Measurements from ENCODE around the gene SLC35F1.

The SLC35F1 gene

GRCh38 chr6:118307581-118307980, 400.5 kb downstream of the SLC35F1 start:
- H3K27me3 ChIP-seq (replicated peaks; ENCODE audit: control insufficient read depth, insufficient read depth, low read length, poor library complexity, severe bottlenecking), result no peaks in the 10 kb centered on the region
- H3K4me1 ChIP-seq (ENCODE audit: control insufficient read depth, insufficient read depth, low read length, poor library complexity, severe bottlenecking), result no peaks in the 10 kb centered on the region
- no peaks in the 10 kb centered on the region for H3K9me3 ChIP-seq (ENCODE audit: control insufficient read depth, low read length)
- no peak overlapping the region for H3K27ac ChIP-seq (ENCODE audit: insufficient read depth, low read length, poor library complexity, severe bottlenecking)
- no peak overlapping the region for H3K4me3 ChIP-seq (ENCODE audit: insufficient read depth, low read depth, low read length, poor library complexity, severe bottlenecking)
- no peak for DNase-seq
- no peaks in the 10 kb centered on the region for H3K36me3 ChIP-seq (ENCODE audit: control insufficient read depth, insufficient read depth, low read length)

- no peaks in the 10 kb centered on the region for H3K27me3 ChIP-seq (replicated peaks; ENCODE audit: control insufficient read depth, insufficient read depth, low read length, poor library complexity, severe bottlenecking)
- no peak overlapping the region for H3K4me3 ChIP-seq (ENCODE audit: insufficient read depth, low read depth, low read length, poor library complexity, severe bottlenecking)
- no peaks in the 10 kb centered on the region for H3K9me3 ChIP-seq (ENCODE audit: control insufficient read depth, low read length)
- no peaks in the 10 kb centered on the region for H3K36me3 ChIP-seq (ENCODE audit: control insufficient read depth, insufficient read depth, low read length)
- DNase-seq, result no peak
- no peaks in the 10 kb centered on the region for H3K4me1 ChIP-seq (ENCODE audit: control insufficient read depth, insufficient read depth, low read length, poor library complexity, severe bottlenecking)
- no peak overlapping the region for H3K27ac ChIP-seq (ENCODE audit: insufficient read depth, low read length, poor library complexity, severe bottlenecking)
Observed at GRCh38 chr6:118309337-118310093, 402.5 kb downstream of the SLC35F1 start.

GRCh38 chr6:118313208-118313607, 406.1 kb downstream of the SLC35F1 start:
- no peaks in the 10 kb centered on the region for H3K27me3 ChIP-seq (replicated peaks; ENCODE audit: control insufficient read depth, insufficient read depth, low read length, poor library complexity, severe bottlenecking)
- no peak overlapping the region for H3K4me3 ChIP-seq (ENCODE audit: insufficient read depth, low read depth, low read length, poor library complexity, severe bottlenecking)
- no peaks in the 10 kb centered on the region for H3K9me3 ChIP-seq (ENCODE audit: control insufficient read depth, low read length)
- no peak for DNase-seq
- H3K4me1 ChIP-seq (ENCODE audit: control insufficient read depth, insufficient read depth, low read length, poor library complexity, severe bottlenecking), result no peaks in the 10 kb centered on the region
- H3K27ac ChIP-seq (ENCODE audit: insufficient read depth, low read length, poor library complexity, severe bottlenecking), result no peak overlapping the region
- no peaks in the 10 kb centered on the region for H3K36me3 ChIP-seq (ENCODE audit: control insufficient read depth, insufficient read depth, low read length)

- Histone ChIP-seq H3K36me3 (ENCODE audit: control insufficient read depth, insufficient read depth, low read length) (no peaks in the 10 kb centered on the region), H3K4me3 (ENCODE audit: insufficient read depth, low read depth, low read length, poor library complexity, severe bottlenecking) (no peak overlapping the region), H3K27me3 (replicated peaks; ENCODE audit: control insufficient read depth, insufficient read depth, low read length, poor library complexity, severe bottlenecking) (no peaks in the 10 kb centered on the region), H3K4me1 (ENCODE audit: control insufficient read depth, insufficient read depth, low read length, poor library complexity, severe bottlenecking) (no peaks in the 10 kb centered on the region), H3K27ac (ENCODE audit: insufficient read depth, low read length, poor library complexity, severe bottlenecking) (no peak overlapping the region), H3K9me3 (ENCODE audit: control insufficient read depth, low read length) (no peaks in the 10 kb centered on the region)
- no peak for DNase-seq
Observed at GRCh38 chr6:118313762-118314161, 406.7 kb downstream of the SLC35F1 start.

- DNase-seq, result no peak
- Histone ChIP-seq H3K27ac (ENCODE audit: insufficient read depth, low read length, poor library complexity, severe bottlenecking) (no peak overlapping the region), H3K4me1 (ENCODE audit: control insufficient read depth, insufficient read depth, low read length, poor library complexity, severe bottlenecking) (no peaks in the 10 kb centered on the region), H3K9me3 (ENCODE audit: control insufficient read depth, low read length) (no peaks in the 10 kb centered on the region), H3K27me3 (replicated peaks; ENCODE audit: control insufficient read depth, insufficient read depth, low read length, poor library complexity, severe bottlenecking) (no peaks in the 10 kb centered on the region), H3K36me3 (ENCODE audit: control insufficient read depth, insufficient read depth, low read length) (no peaks in the 10 kb centered on the region), H3K4me3 (ENCODE audit: insufficient read depth, low read depth, low read length, poor library complexity, severe bottlenecking) (no peak overlapping the region)
Observed at GRCh38 chr6:118316796-118317384, 409.8 kb downstream of the SLC35F1 start.

- no peak for DNase-seq
- H3K27ac ChIP-seq (ENCODE audit: insufficient read depth, low read length, poor library complexity, severe bottlenecking), result no peak overlapping the region
- no peaks in the 10 kb centered on the region for H3K27me3 ChIP-seq (replicated peaks; ENCODE audit: control insufficient read depth, insufficient read depth, low read length, poor library complexity, severe bottlenecking)
- no peaks in the 10 kb centered on the region for H3K4me1 ChIP-seq (ENCODE audit: control insufficient read depth, insufficient read depth, low read length, poor library complexity, severe bottlenecking)
- no peaks in the 10 kb centered on the region for H3K36me3 ChIP-seq (ENCODE audit: control insufficient read depth, insufficient read depth, low read length)
- H3K4me3 ChIP-seq (ENCODE audit: insufficient read depth, low read depth, low read length, poor library complexity, severe bottlenecking), result no peak overlapping the region
- H3K9me3 ChIP-seq (ENCODE audit: control insufficient read depth, low read length), result no peaks in the 10 kb centered on the region
Observed at GRCh38 chr6:118317581-118318563, 410.8 kb downstream of the SLC35F1 start.

- no peaks in the 10 kb centered on the region for H3K9me3 ChIP-seq (ENCODE audit: control insufficient read depth, low read length)
- no peaks in the 10 kb centered on the region for H3K27me3 ChIP-seq (replicated peaks; ENCODE audit: control insufficient read depth, insufficient read depth, low read length, poor library complexity, severe bottlenecking)
- H3K27ac ChIP-seq (ENCODE audit: insufficient read depth, low read length, poor library complexity, severe bottlenecking), result no peak overlapping the region
- H3K36me3 ChIP-seq (ENCODE audit: control insufficient read depth, insufficient read depth, low read length), result no peaks in the 10 kb centered on the region
- no peak overlapping the region for H3K4me3 ChIP-seq (ENCODE audit: insufficient read depth, low read depth, low read length, poor library complexity, severe bottlenecking)
- no peak for DNase-seq
- H3K4me1 ChIP-seq (ENCODE audit: control insufficient read depth, insufficient read depth, low read length, poor library complexity, severe bottlenecking), result no peaks in the 10 kb centered on the region
Observed at GRCh38 chr6:118318648-118319047, 411.6 kb downstream of the SLC35F1 start.

- Histone ChIP-seq H3K27me3 (replicated peaks; ENCODE audit: control insufficient read depth, insufficient read depth, low read length, poor library complexity, severe bottlenecking) (no peaks in the 10 kb centered on the region), H3K9me3 (ENCODE audit: control insufficient read depth, low read length) (no peaks in the 10 kb centered on the region), H3K27ac (ENCODE audit: insufficient read depth, low read length, poor library complexity, severe bottlenecking) (no peak overlapping the region), H3K36me3 (ENCODE audit: control insufficient read depth, insufficient read depth, low read length) (no peaks in the 10 kb centered on the region), H3K4me3 (ENCODE audit: insufficient read depth, low read depth, low read length, poor library complexity, severe bottlenecking) (no peak overlapping the region), H3K4me1 (ENCODE audit: control insufficient read depth, insufficient read depth, low read length, poor library complexity, severe bottlenecking) (no peaks in the 10 kb centered on the region)
- no peak for DNase-seq
Observed at GRCh38 chr6:118319416-118319815, 412.4 kb downstream of the SLC35F1 start.

- no peak for DNase-seq
- Histone ChIP-seq H3K9me3 (ENCODE audit: control insufficient read depth, low read length) (no peaks in the 10 kb centered on the region), H3K27ac (ENCODE audit: insufficient read depth, low read length, poor library complexity, severe bottlenecking) (no peak overlapping the region), H3K27me3 (replicated peaks; ENCODE audit: control insufficient read depth, insufficient read depth, low read length, poor library complexity, severe bottlenecking) (no peaks in the 10 kb centered on the region), H3K36me3 (ENCODE audit: control insufficient read depth, insufficient read depth, low read length) (no peaks in the 10 kb centered on the region), H3K4me3 (ENCODE audit: insufficient read depth, low read depth, low read length, poor library complexity, severe bottlenecking) (no peak overlapping the region), H3K4me1 (ENCODE audit: control insufficient read depth, insufficient read depth, low read length, poor library complexity, severe bottlenecking) (no peaks in the 10 kb centered on the region)
Observed at GRCh38 chr6:118319894-118320649, 413.0 kb downstream of the SLC35F1 start.
